Ascending aorta (tissue), 2 donors: ENCODE measurements around the gene NME7. TPM values are rescaled to one million over a fixed set of nuclear protein-coding genes. Genes with fewer than 3 reads are reported as not detected.
"Not testable (repeated sequence)": the region's sequence is repeated elsewhere in the genome, so short reads cannot be mapped to it uniquely, and the experiment has no call there.

ENCODE experiments used
- DNase-seq, 2 donors: peaks; one replicate each; pipeline ENCODE4 v3.0.0-alpha.2; 2019; ENCODE audit warnings: low spot score in 2 of 2
- H3K27ac ChIP-seq, 2 donors: fragments of 200-600 bp; sonication (generic); one replicate each; pipeline ENCODE4 v1.5.1; 2016 to 2017; ENCODE audit warnings: mild to moderate bottlenecking in 1 of 2
- H3K27me3 ChIP-seq: fragments of 200-600 bp; sonication (generic); one replicate; pipeline ENCODE4 v1.5.1; 2017
- H3K36me3 ChIP-seq, 2 donors: fragments of 200-600 bp; sonication (generic); one replicate each; pipeline ENCODE4 v1.5.1; 2016
- H3K4me1 ChIP-seq, 2 donors: fragments of 200-600 bp; sonication (generic); one replicate each; pipeline ENCODE4 v1.5.1; 2016 to 2017; ENCODE audit warnings: mild to moderate bottlenecking in 1 of 2
- H3K4me3 ChIP-seq, 2 donors: fragments of 200-600 bp; sonication (generic); one replicate each; pipeline ENCODE4 v1.5.1; 2016 to 2017; ENCODE audit warnings: mild to moderate bottlenecking in 1 of 2
- H3K9me3 ChIP-seq, 2 donors: fragments of 200-600 bp; sonication (generic); one replicate each; pipeline ENCODE4 v1.5.1; 2016
- intact Hi-C: fragments of 100-400 bp; cut with DNase I; formaldehyde crosslinking; loops from one replicate; pipeline ENCODE4 v1.15.1; 2023
- total RNA-seq: library from RNA; depleted of rRNA; stranded (reverse); fragments of >200 nt; gene quantifications from one replicate; pipeline ENCODE4 v1.1.0, GENCODE V29; 2016
- TF ChIP-seq, protein P1 (sequence below), 3 experiments: fragments of 200-600 bp in 2 of 3; fragments of 450-650 bp in 1 of 3; sonication (generic) in 2 of 3; IDR thresholded peaks; one replicate each; pipeline ENCODE4 v1.5.1; 2016 to 2019; ENCODE audit warnings: antibody characterized with exemption in 3 of 3, mild to moderate bottlenecking in 1 of 3, moderate library complexity in 1 of 3

Gene NME7
- total RNA-seq, 1 donor from 2014 or later: 4.9 TPM

DNA sequence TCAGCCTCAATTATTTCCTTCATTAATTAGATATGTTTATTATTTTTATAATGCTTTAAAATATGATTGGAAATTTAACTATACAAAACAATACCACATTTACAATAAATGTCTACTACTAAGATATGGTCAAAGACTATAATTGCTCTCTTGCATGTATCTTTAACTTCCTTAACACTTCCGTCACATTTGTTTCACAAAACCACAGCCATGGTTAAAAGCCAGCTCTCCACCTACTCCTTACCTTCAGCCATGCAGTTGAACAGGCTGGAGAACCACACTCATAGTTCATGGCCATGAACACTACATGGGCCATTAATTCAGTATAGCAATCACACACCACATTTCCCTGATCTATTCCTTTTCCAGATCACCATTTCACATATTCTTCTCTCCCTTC, 72.2 kb downstream of the NME7 start:
- H3K27me3 ChIP-seq: no peaks in the 10 kb centered on the region
- no peak overlapping the region for H3K27ac ChIP-seq
- TF ChIP-seq, protein P1, sequence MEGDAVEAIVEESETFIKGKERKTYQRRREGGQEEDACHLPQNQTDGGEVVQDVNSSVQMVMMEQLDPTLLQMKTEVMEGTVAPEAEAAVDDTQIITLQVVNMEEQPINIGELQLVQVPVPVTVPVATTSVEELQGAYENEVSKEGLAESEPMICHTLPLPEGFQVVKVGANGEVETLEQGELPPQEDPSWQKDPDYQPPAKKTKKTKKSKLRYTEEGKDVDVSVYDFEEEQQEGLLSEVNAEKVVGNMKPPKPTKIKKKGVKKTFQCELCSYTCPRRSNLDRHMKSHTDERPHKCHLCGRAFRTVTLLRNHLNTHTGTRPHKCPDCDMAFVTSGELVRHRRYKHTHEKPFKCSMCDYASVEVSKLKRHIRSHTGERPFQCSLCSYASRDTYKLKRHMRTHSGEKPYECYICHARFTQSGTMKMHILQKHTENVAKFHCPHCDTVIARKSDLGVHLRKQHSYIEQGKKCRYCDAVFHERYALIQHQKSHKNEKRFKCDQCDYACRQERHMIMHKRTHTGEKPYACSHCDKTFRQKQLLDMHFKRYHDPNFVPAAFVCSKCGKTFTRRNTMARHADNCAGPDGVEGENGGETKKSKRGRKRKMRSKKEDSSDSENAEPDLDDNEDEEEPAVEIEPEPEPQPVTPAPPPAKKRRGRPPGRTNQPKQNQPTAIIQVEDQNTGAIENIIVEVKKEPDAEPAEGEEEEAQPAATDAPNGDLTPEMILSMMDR (IDR thresholded peaks at IDR 0.05): no peak
- no peak for DNase-seq
- no peaks in the 10 kb centered on the region for H3K9me3 ChIP-seq
- H3K4me1 ChIP-seq: no peaks in the 10 kb centered on the region
- H3K36me3 ChIP-seq: no peaks in the 10 kb centered on the region
- intact Hi-C loops: no loop called here
- H3K4me3 ChIP-seq: no peak overlapping the region

DNA sequence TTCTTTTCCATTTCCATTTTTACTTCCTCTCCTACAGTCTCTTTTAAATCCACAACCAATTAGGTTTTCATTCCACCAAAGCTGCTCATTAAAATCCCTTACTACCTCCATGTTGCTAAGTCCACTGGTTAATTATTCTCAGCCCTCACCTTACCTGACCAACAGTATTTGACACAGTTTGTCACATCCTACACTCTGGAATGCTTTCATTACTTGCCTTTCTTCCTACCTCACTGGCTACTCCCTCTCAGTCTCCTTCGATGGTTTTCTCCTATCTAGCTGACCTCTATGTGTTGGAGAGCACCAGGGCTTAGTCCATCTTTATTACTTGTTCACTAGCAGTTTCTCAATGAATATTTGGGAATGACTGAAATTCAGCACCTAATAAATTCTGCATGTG, 78.6 kb downstream of the NME7 start:
- intact Hi-C loops: no loop called here
- Histone ChIP-seq H3K4me1 (no peaks in the 10 kb centered on the region), H3K27ac (no peak overlapping the region), H3K9me3 (no peaks in the 10 kb centered on the region), H3K4me3 (no peak overlapping the region), H3K36me3 (peaks cover 0 to 12% of the 10 kb centered on the region in 2 donors), H3K27me3 (no peaks in the 10 kb centered on the region)
- DNase-seq: no peak
- TF ChIP-seq, protein P1 (IDR thresholded peaks at IDR 0.05): no peak

DNA sequence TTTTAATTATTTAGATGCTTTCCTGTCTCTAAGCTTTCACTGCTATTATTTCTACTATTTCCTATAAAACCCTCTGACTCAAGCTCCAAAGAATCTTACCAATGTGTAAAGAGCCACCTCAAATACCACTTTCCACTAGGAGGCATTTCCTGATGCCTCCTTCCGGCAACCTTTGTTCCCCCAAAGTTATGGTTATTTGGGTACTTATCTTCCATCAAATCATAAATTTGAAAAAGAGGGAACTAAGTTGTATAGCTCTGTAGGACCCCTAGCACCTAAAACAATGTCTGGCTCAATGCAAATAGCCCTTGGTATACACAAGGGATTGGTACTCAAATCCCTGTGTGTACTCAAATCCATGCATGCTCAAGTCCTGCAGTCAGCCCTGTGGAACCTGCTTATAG, 79.6 kb downstream of the NME7 start:
- Histone ChIP-seq H3K4me3 (no peak overlapping the region), H3K36me3 (peaks cover 0 to 12% of the 10 kb centered on the region in 2 donors), H3K27ac (no peak overlapping the region), H3K4me1 (no peaks in the 10 kb centered on the region), H3K9me3 (no peaks in the 10 kb centered on the region), H3K27me3 (no peaks in the 10 kb centered on the region)
- TF ChIP-seq, protein P1 (IDR thresholded peaks at IDR 0.05): no peak
- intact Hi-C loops: no loop called here
- DNase-seq: no peak

DNA sequence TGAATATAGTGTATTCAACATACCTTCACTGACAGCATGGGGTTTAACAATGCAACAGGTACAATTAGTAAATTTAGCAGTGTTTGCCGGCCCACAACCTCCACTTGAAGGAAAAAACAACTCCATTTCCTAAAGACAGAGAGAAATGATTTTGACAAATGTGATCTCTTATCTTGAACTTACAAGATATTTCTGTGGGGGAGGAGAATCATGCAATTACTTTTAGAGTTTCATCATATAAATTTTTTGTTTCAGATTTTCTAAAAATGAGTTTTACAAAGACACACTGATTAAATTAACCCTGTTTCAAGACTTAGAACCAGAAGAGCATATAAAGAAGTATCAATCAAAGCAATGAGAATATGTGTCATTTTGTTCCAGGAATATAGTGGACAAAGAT, 80.3 kb downstream of the NME7 start:
- no peak overlapping the region for H3K4me3 ChIP-seq
- no peak for DNase-seq
- TF ChIP-seq, protein P1 (IDR thresholded peaks at IDR 0.05): no peak
- no peak overlapping the region for H3K27ac ChIP-seq
- intact Hi-C loops: no loop called here
- H3K9me3 ChIP-seq: no peaks in the 10 kb centered on the region
- H3K4me1 ChIP-seq: no peaks in the 10 kb centered on the region
- no peaks in the 10 kb centered on the region for H3K27me3 ChIP-seq
- peaks cover 0 to 12% of the 10 kb centered on the region in 2 donors for H3K36me3 ChIP-seq

DNA sequence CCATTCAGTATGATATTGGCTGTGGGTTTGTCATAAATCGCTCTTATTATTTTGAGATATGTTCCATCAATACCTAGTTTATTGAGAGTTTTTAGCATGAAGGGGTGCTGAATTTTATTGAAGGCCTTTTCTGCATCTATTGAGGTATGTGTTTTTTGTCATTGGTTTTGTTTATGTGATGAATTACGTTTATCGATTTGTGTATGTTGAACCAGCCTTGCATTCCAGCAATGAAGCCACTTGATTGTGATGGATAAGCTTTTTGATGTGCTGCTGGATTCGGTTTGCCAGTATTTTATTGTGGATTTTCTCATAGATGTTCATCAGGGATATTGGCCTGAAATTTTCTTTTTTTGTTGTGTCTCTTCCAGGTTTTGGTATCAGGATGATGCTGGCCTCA, 86.0 kb downstream of the NME7 start:
- H3K27ac ChIP-seq, intact Hi-C loops, H3K4me1 ChIP-seq, DNase-seq, H3K27me3 ChIP-seq, H3K4me3 ChIP-seq: not testable (repeated sequence)
- Histone ChIP-seq H3K36me3 (peaks cover 0 to 12% of the 10 kb centered on the region in 2 donors), H3K9me3 (peaks cover 0 to 24% of the 10 kb centered on the region in 2 donors)

DNA sequence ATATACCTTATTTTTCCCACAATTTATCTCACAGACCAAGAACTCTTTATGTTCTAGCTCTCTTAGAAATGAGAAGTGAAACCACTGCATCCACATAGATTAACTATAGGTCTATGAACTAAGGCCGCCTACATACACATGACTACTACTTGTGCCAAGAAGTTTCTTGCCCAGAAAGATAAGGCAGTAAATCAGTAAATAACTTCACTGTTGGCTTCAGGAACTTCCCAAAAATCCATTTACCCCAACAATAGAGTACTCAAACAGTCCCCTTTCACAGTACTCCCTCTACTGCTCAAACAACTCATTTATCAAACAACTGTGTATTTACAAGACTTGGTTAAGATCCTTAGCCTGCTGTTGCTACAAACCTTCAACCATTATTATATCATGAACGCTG, 96.5 kb downstream of the NME7 start:
- intact Hi-C loops: no loop called here
- H3K9me3 ChIP-seq: no peaks in the 10 kb centered on the region
- H3K27ac ChIP-seq: no peak overlapping the region
- TF ChIP-seq, protein P1 (IDR thresholded peaks at IDR 0.05): no peak
- H3K27me3 ChIP-seq: no peaks in the 10 kb centered on the region
- no peaks in the 10 kb centered on the region for H3K4me1 ChIP-seq
- H3K36me3 ChIP-seq: no peaks in the 10 kb centered on the region
- DNase-seq: no peak
- no peak overlapping the region for H3K4me3 ChIP-seq
